HG02981 (cell line): ENCODE measurements around the gene RASGRF2.

Experiments
- ATAC-seq: cut with Tn5 transposase; IDR thresholded peaks from one replicate; pipeline ENCODE4 v1.9.1; 2021; ENCODE audit warnings: mild to moderate bottlenecking, moderate library complexity; ENCODE audit not compliant: unreplicated experiment

Gene RASGRF2

GRCh38 chr5:80959768-80960442 is at the start of gene RASGRF2:
TSS of gene RASGRF2 (plus strand) at chr5:80960363. CDS start at chr5:80960739, 376 bp downstream.
- ATAC-seq, result no peak

- ATAC-seq, result no peak
These were observed 47.7 kb upstream of the RASGRF2 start for GRCh38 chr5:80912479-80912878.

GRCh38 chr5:80915716-80916115 is 44.4 kb upstream of the RASGRF2 start:
- no peak for ATAC-seq

- no peak for ATAC-seq
These were observed 43.5 kb upstream of the RASGRF2 start for GRCh38 chr5:80916676-80917075.

- no peak for ATAC-seq
These were observed 42.5 kb upstream of the RASGRF2 start for GRCh38 chr5:80917631-80918030.

- ATAC-seq, result no peak
These were observed 40.4 kb upstream of the RASGRF2 start for GRCh38 chr5:80919678-80920196.

- no peak for ATAC-seq
These were observed 39.8 kb upstream of the RASGRF2 start for GRCh38 chr5:80920333-80920732.

- ATAC-seq, result no peak
These were observed 39.1 kb upstream of the RASGRF2 start for GRCh38 chr5:80921026-80921425.

GRCh38 chr5:80925931-80926330 is 34.2 kb upstream of the RASGRF2 start:
- no peak for ATAC-seq

- ATAC-seq, result no peak
These were observed 33.6 kb upstream of the RASGRF2 start for GRCh38 chr5:80926536-80926935.

- ATAC-seq, result no peak
These were observed 33.0 kb upstream of the RASGRF2 start for GRCh38 chr5:80926979-80927656.

- ATAC-seq, result no peak
These were observed 32.1 kb upstream of the RASGRF2 start for GRCh38 chr5:80928073-80928472.

- ATAC-seq, result no peak
These were observed 29.2 kb upstream of the RASGRF2 start for GRCh38 chr5:80930940-80931339.

- ATAC-seq, result no peak
These were observed 28.8 kb upstream of the RASGRF2 start for GRCh38 chr5:80931411-80931810.

- no peak for ATAC-seq
These were observed 27.1 kb upstream of the RASGRF2 start for GRCh38 chr5:80933036-80933435.

GRCh38 chr5:80934751-80935150 is 25.4 kb upstream of the RASGRF2 start:
- no peak for ATAC-seq

GRCh38 chr5:80935811-80936385 is 24.3 kb upstream of the RASGRF2 start:
- ATAC-seq, result no peak

GRCh38 chr5:80936881-80937280 is 23.3 kb upstream of the RASGRF2 start:
- ATAC-seq, result no peak

GRCh38 chr5:80937584-80938356 is 22.4 kb upstream of the RASGRF2 start:
- no peak for ATAC-seq

GRCh38 chr5:80941496-80941895 is 18.7 kb upstream of the RASGRF2 start:
- ATAC-seq, result no peak

- ATAC-seq, result no peak
These were observed 8.8 kb upstream of the RASGRF2 start for GRCh38 chr5:80951366-80951765.
